D721Med (cell line): ENCODE measurements around the gene STK16.

Source experiments
- DNase-seq: peaks from one replicate; pipeline ENCODE4 v3.0.0; 2011; ENCODE audit warnings: low spot score; ENCODE audit not compliant: insufficient read length
- FAIRE-seq: peaks from 2 replicates; lab custom pipeline; 2011; peaks lifted over from hg19 to GRCh38; lab: Jason Lieb, UNC
- TF ChIP-seq, protein P1 (sequence below): IDR thresholded peaks from 2 replicates; pipeline ENCODE4 v1.5.1; 2012; ENCODE audit warnings: mild to moderate bottlenecking, control low read depth; ENCODE audit not compliant: insufficient read depth; ENCODE audit errors: missing control alignments

The STK16 gene

DNA sequence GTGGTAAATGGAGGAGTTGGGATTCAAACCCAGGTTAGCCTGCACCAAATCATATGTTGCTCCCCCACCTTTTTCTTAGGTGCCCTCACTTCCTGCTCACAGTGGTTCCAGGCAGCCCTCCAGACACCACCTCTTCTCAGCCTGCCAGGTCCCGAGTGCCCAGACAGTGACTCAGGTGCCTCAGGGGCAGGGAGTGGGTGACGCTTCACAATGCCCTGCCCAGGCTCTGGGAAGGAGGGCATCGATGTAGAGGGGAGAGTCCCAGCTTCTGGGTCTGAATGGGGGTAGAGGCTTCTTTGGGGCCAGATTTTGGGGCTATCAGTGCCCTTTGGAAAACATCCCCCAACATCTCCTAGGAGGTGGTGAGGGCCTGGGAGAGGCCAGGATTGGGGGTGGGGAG lies 28.7 kb downstream of the STK16 start:
- TF ChIP-seq, protein P1, sequence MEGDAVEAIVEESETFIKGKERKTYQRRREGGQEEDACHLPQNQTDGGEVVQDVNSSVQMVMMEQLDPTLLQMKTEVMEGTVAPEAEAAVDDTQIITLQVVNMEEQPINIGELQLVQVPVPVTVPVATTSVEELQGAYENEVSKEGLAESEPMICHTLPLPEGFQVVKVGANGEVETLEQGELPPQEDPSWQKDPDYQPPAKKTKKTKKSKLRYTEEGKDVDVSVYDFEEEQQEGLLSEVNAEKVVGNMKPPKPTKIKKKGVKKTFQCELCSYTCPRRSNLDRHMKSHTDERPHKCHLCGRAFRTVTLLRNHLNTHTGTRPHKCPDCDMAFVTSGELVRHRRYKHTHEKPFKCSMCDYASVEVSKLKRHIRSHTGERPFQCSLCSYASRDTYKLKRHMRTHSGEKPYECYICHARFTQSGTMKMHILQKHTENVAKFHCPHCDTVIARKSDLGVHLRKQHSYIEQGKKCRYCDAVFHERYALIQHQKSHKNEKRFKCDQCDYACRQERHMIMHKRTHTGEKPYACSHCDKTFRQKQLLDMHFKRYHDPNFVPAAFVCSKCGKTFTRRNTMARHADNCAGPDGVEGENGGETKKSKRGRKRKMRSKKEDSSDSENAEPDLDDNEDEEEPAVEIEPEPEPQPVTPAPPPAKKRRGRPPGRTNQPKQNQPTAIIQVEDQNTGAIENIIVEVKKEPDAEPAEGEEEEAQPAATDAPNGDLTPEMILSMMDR, result no peak
- no peak for DNase-seq
- FAIRE-seq, result no peak

DNA sequence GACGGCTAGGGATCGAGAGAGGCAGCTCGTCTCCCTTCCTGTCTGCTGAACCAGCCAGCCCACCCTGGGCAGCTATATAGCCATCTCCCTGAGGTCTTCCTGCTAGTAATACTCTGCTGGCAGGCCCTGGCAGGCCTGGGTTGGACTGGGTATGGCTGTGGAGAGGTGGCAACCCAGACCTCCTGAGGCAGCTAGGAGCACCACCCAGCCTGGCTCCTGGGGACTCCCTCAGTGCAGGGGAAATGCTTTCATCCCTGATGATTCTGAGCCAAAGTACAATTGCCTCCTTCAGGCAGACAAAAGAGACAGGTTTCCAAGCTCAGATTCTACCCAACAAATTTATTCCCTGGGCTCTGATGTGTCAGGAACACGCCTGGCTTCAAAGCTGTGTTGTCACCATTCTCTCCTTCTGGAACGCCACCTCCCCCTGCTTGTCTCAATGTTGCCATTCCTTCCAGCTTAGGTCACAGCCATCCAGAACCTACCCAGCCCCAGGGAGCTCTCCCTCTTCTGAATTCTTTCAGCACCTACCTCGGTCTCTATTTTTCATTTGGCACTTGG lies 29.2 kb downstream of the STK16 start:
- DNase-seq, result no peak
- no peak for FAIRE-seq
- TF ChIP-seq, protein P1, result no peak

GRCh38 chr2:219277703-219278654 lies 32.7 kb downstream of the STK16 start:
- no peak for DNase-seq
- TF ChIP-seq, protein P1, result peak; percentile 90
- no peak for FAIRE-seq

- DNase-seq, result no peak
- TF ChIP-seq, protein P1, result no peak
- no peak for FAIRE-seq
These were observed 33.4 kb downstream of the STK16 start for GRCh38 chr2:219278655-219279150.

GRCh38 chr2:219279151-219279915 lies 34.1 kb downstream of the STK16 start, which contains the start of gene DNAJB2:
DNAJB2 (plus strand) TSS chr2:219279366; CDS start chr2:219279834, 468 bp downstream.
- TF ChIP-seq, protein P1, result no peak
- DNase-seq, result peak; percentile 99
- no peak for FAIRE-seq

DNA sequence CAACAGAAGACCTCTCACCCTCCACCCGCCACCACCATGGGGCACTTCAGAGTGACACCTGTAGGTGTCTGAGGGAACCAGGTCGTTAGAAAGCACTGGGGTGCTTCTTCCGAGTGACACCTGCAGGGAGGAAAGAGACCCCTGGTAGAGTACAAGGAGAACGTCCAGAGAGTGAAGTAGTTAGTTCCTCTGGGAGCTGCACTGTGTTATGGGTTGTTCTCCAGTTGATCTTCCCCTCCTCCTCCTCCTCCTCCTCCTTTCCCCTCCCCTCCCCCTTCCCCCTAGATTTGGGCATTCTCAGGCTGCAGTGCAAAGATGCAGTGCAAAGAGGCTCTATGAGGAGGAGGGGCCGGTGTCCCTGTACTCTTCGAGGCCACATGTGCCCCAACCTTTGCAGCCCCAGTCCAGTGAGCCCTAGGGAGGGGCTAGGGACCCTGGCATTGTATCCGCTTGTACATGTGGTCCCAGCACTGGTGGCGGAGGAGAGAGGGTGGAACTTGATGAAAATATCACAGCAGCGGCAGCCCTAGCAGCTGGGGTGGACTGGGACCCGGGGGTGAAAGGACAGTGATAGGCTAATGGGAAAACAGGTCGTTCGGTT lies 34.7 kb downstream of the STK16 start:
- DNase-seq (no peak), FAIRE-seq (no peak)
- TF ChIP-seq, protein P1, result no peak
